LNCaP clone FGC (cell line): ENCODE measurements around the gene GAS1.

ENCODE experiments used
- DNase-seq: peaks from one replicate; pipeline ENCODE4 v3.0.0-alpha.2; 2011; ENCODE audit warnings: low read depth
- H3K4me3 ChIP-seq: 2 replicates; pipeline ENCODE4 v1.5.1; 2011; ENCODE audit warnings: mild to moderate bottlenecking, low read depth, low read length, control low read depth
- CTCF ChIP-seq: IDR thresholded peaks from 2 replicates; pipeline ENCODE4 v1.5.1; 2012; ENCODE audit warnings: mild to moderate bottlenecking; ENCODE audit not compliant: control insufficient read depth, insufficient read depth; ENCODE audit errors: extremely low read depth

GAS1 gene

GRCh38 chr9:86938780-86939179, 8.5 kb downstream of the GAS1 start:
- TF ChIP-seq CTCF, result no peak
- H3K4me3 ChIP-seq, result no peak overlapping the region
- DNase-seq, result no peak

GRCh38 chr9:86926145-86926544, 21.2 kb downstream of the GAS1 start:
- TF ChIP-seq CTCF, result no peak
- DNase-seq, result no peak
- H3K4me3 ChIP-seq, result no peak overlapping the region

GRCh38 chr9:86925686-86926085, 21.6 kb downstream of the GAS1 start:
- no peak for TF ChIP-seq CTCF
- no peak overlapping the region for H3K4me3 ChIP-seq
- no peak for DNase-seq

- TF ChIP-seq CTCF, result no peak
- H3K4me3 ChIP-seq, result no peak overlapping the region
- no peak for DNase-seq
Measured at GRCh38 chr9:86924206-86924605, 23.1 kb downstream of the GAS1 start.

GRCh38 chr9:86921151-86921923, 26.0 kb downstream of the GAS1 start:
- TF ChIP-seq CTCF, result no peak
- DNase-seq, result no peak
- H3K4me3 ChIP-seq, result no peak overlapping the region

GRCh38 chr9:86918556-86918955, 28.8 kb downstream of the GAS1 start:
- DNase-seq, result no peak
- no peak overlapping the region for H3K4me3 ChIP-seq
- no peak for TF ChIP-seq CTCF

- no peak for DNase-seq
- no peak overlapping the region for H3K4me3 ChIP-seq
- no peak for TF ChIP-seq CTCF
Measured at GRCh38 chr9:86912210-86912609, 35.1 kb downstream of the GAS1 start.
